Endothelial cell of umbilical vein (primary cell): ENCODE results near the gene GSE1. TPM values are rescaled to one million over a fixed set of nuclear protein-coding genes. Genes with fewer than 3 reads are reported as not detected.

Experiments used
- BruUV-seq: library from RNA; stranded (reverse); fragments of 400-500 nt; replicated peaks from 2 replicates; lab custom pipeline; 2021; lab: Mats Ljungman, UMichigan
- CTCF ChIA-PET: fragments of 300-600, 350-600 bp; sonication (Branson Sonifier 250); formaldehyde crosslinking; loops from one replicate; lab custom pipeline; 2021; ENCODE audit warnings: antibody characterized with exemption, inconsistent platforms; lab: Charles Lee
- POLR2A ChIA-PET: fragments of 300-600, 350-600 bp; sonication (Branson Sonifier 250); formaldehyde crosslinking; loops from one replicate; lab custom pipeline; 2021; ENCODE audit warnings: antibody characterized with exemption, inconsistent platforms; lab: Charles Lee
- DNase-seq: peaks from one replicate; pipeline ENCODE4 v3.0.0-alpha.2; 2011; ENCODE audit warnings: low read depth, low spot score
- FAIRE-seq: peaks from 2 replicates; lab custom pipeline; 2011; peaks lifted over from hg19 to GRCh38; lab: Jason Lieb, UNC
- H2AFZ ChIP-seq: 2 replicates; pipeline ENCODE4 v1.6.0; 2012; ENCODE audit warnings: low read depth, low read length, control low read depth, inconsistent platforms
- H3K27ac ChIP-seq: 2 replicates; pipeline ENCODE4 v1.5.1; 2011; ENCODE audit warnings: low read depth, mild to moderate bottlenecking, control low read depth, low read length, moderate library complexity; ENCODE audit not compliant: insufficient read depth
- H3K27me3 ChIP-seq, 2 experiments: 2 replicates each; pipeline versions ENCODE4 v1.6.0 to v1.6.1; 2011; ENCODE audit warnings: low read length in 2 of 2, mixed read lengths in 1 of 2; ENCODE audit not compliant: control insufficient read depth in 2 of 2, insufficient read depth in 2 of 2
- H3K36me3 ChIP-seq, 2 experiments: 2 replicates in 1 of 2; 3 replicates in 1 of 2; pipeline ENCODE4 v1.5.1; 2011; ENCODE audit warnings: low read length in 2 of 2, mild to moderate bottlenecking in 1 of 2, moderate library complexity in 1 of 2; ENCODE audit not compliant: control insufficient read depth in 2 of 2, insufficient read depth in 2 of 2; ENCODE audit errors: extremely low read depth in 1 of 2
- H3K4me1 ChIP-seq: 3 replicates; pipeline ENCODE4 v1.5.1; 2011; ENCODE audit warnings: mild to moderate bottlenecking, low read length; ENCODE audit not compliant: control insufficient read depth, insufficient read depth; ENCODE audit errors: extremely low read depth
- H3K4me2 ChIP-seq: 2 replicates; pipeline ENCODE4 v1.6.1; 2011; ENCODE audit warnings: low read length, control low read depth, mixed read lengths; ENCODE audit not compliant: insufficient read depth
- H3K4me3 ChIP-seq, 3 experiments: fragments of 200-600 bp in 1 of 3; sonication (generic), shearing (Covaris generic) in 1 of 3; replicated peaks in 1 of 3; 2 replicates each; pipeline ENCODE4 v1.5.1; 2011 to 2016; ENCODE audit warnings: control low read depth in 3 of 3, low read length in 3 of 3, mild to moderate bottlenecking in 2 of 3, inconsistent platforms in 1 of 3, low read depth in 1 of 3, moderate library complexity in 1 of 3; ENCODE audit not compliant: insufficient read depth in 1 of 3
- H3K79me2 ChIP-seq: 2 replicates; pipeline ENCODE4 v1.6.0; 2012; ENCODE audit warnings: low read length, inconsistent platforms; ENCODE audit not compliant: control insufficient read depth, insufficient read depth
- H3K9ac ChIP-seq: replicated peaks from 2 replicates; pipeline ENCODE3; 2011; ENCODE audit warnings: low read length, control low read depth; ENCODE audit not compliant: insufficient read depth; ENCODE audit errors: extremely low read depth
- H3K9me1 ChIP-seq: replicated peaks from 3 replicates; pipeline ENCODE4 v1.6.0; 2011; ENCODE audit warnings: mild to moderate bottlenecking, low read length; ENCODE audit not compliant: control insufficient read depth, insufficient read depth; ENCODE audit errors: extremely low read depth
- H3K9me3 ChIP-seq: replicated peaks from 2 replicates; pipeline ENCODE4 v1.5.1; 2012; ENCODE audit warnings: low read length, inconsistent platforms; ENCODE audit not compliant: control insufficient read depth, insufficient read depth
- H4K20me1 ChIP-seq: replicated peaks from 2 replicates; pipeline ENCODE3; 2011; ENCODE audit warnings: mild to moderate bottlenecking, low read length; ENCODE audit not compliant: control insufficient read depth, insufficient read depth; ENCODE audit errors: extremely low read depth
- EZH2 ChIP-seq: IDR thresholded peaks from 2 replicates; pipeline ENCODE4 v1.6.1; 2012; ENCODE audit warnings: borderline replicate concordance, low read depth, mild to moderate bottlenecking, moderate library complexity, low read length, inconsistent platforms; ENCODE audit not compliant: severe bottlenecking
- FOS ChIP-seq: IDR thresholded peaks from 2 replicates; pipeline ENCODE4 v1.6.1; 2011; ENCODE audit warnings: mild to moderate bottlenecking, low read length, moderate library complexity, borderline replicate concordance; ENCODE audit not compliant: insufficient read depth
- GATA2 ChIP-seq: IDR thresholded peaks from 2 replicates; pipeline ENCODE4 v1.7.0; 2011; ENCODE audit warnings: low read depth, mild to moderate bottlenecking, moderate library complexity, mixed read lengths, low read length; ENCODE audit not compliant: insufficient read length, insufficient read depth
- JUN ChIP-seq: IDR thresholded peaks from 2 replicates; pipeline ENCODE4 v1.6.1; 2011; ENCODE audit warnings: borderline replicate concordance, low read depth; ENCODE audit not compliant: insufficient read length, insufficient read depth
- MYC ChIP-seq: IDR thresholded peaks from one replicate; pipeline ENCODE4 v1.6.1; 2011; ENCODE audit warnings: mild to moderate bottlenecking, low read depth, low read length
- POLR2A ChIP-seq: IDR thresholded peaks from 2 replicates; pipeline ENCODE4 v1.6.1; 2012; ENCODE audit warnings: low read depth, mild to moderate bottlenecking, control low read depth, low read length
- POLR2AphosphoS5 ChIP-seq: IDR thresholded peaks from 2 replicates; pipeline ENCODE4 v1.6.1; 2012; ENCODE audit warnings: low read depth, mild to moderate bottlenecking, control low read depth, low read length, moderate library complexity; ENCODE audit not compliant: insufficient read depth
- dilution Hi-C: fragments of 300-500 bp; cut with MboI; formaldehyde crosslinking; loops from one replicate; pipeline ENCODE4 v1.15.0; 2019; ENCODE audit warnings: low sequenced_read_pairs; ENCODE audit not compliant: extremely low pct_ligation_motif_present
- intact Hi-C: fragments of 100-400 bp; cut with micrococcal nuclease; formaldehyde crosslinking; loops from one replicate; pipeline ENCODE4 v1.10.0; 2022
- polyA plus RNA-seq, 4 experiments: library from polyadenylated mRNA; depleted of rRNA in 3 of 4; stranded (reverse) in 3 of 4; unstranded in 1 of 4; fragments of >200 nt; gene quantifications; 2 replicates each; pipeline versions ENCODE4 v1.2.1 to v1.2.3, GENCODE V29; 2011 to 2012; ENCODE audit warnings: missing spikeins in 1 of 4
- total RNA-seq: library from RNA; stranded (reverse); gene quantifications from 2 replicates; pipeline ENCODE4 v1.2.3, GENCODE V29; 2021
- TF ChIP-seq, protein P1 (sequence below), 2 donors: IDR thresholded peaks; 1 replicate in 1 of 2; 2 replicates in 1 of 2; pipeline ENCODE4 v1.5.1; 2011; ENCODE audit warnings: low read length in 2 of 2, mild to moderate bottlenecking in 2 of 2, moderate library complexity in 2 of 2, control low read depth in 1 of 2, inconsistent platforms in 1 of 2, low read depth in 1 of 2; ENCODE audit not compliant: insufficient read depth in 1 of 2; ENCODE audit errors: extremely low read depth in 1 of 2
- TF ChIP-seq, protein P2 (sequence below): IDR thresholded peaks from 2 replicates; pipeline ENCODE4 v1.6.1; 2011; ENCODE audit not compliant: insufficient read depth, insufficient read length

GSE1 gene
- total and polyA plus RNA-seq, 2 donors (not counting 3 experiments of a cell fraction or from before 2014, with no cell fraction given) = 4.2 to 18.3 TPM

DNA sequence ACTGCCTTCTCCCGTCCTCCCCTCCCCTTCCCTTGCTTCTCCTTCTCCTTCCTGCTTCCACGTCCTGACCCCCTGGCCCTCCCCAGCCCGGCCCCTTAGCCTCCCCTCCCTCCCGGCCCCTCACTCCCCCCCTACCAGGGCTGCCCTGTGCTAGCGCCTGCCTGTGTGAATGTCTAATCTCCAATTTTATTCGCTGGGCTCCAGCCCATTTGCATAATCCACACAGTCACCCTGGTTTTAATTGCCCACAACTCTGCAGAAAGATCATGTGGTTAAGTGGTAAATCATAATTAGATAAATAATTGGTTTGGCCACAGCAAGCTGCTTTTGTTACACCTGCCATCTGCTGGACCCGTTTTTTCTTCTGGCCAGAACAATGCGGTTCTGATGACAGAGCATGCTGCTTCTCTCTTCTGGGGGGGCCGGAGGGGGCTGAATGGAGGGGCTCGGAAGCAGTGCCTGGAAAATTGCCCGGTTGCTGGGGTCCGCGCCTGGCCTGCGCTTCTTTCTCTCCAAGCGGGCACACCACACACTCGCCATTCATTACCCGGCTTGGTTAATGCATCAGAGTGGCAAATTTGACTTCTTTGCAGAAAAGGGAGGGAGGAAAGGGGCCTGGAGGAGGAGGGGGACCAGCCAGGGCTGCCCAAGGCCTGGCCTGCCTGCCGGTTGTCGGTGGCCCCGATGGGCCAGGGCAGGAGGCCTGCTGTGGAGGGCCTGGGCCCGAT, 19.5 kb upstream of the GSE1 start:
- Histone ChIP-seq H3K36me3 (no peaks in the 10 kb centered on the region), H2AFZ (no peak overlapping the region), H4K20me1 (no peaks in the 10 kb centered on the region), H3K4me2 (no peak overlapping the region), H3K9me3 (no peaks in the 10 kb centered on the region), H3K4me3 (no peak overlapping the region), H3K9me1 (no peaks in the 10 kb centered on the region), H3K9ac (no peak overlapping the region), H3K27ac (no peak overlapping the region), H3K4me1 (no peaks in the 10 kb centered on the region), H3K79me2 (no peaks in the 10 kb centered on the region), H3K27me3 (no peaks in the 10 kb centered on the region)
- CTCF ChIA-PET = interaction anchor here (1.2 to 2.1 kb wide), 3 partner anchors 16 to 39 kb away, joined by 3 to 8 read pairs (median 6); no protein-coding TSS in a partner anchor
- no TSS peak for BruUV-seq
- TF ChIP-seq POLR2A (no peak), POLR2AphosphoS5 (no peak), GATA2 (no peak), MYC (no peak), FOS (no peak), JUN (no peak), EZH2 (no peak)
- TF ChIP-seq, protein P1, sequence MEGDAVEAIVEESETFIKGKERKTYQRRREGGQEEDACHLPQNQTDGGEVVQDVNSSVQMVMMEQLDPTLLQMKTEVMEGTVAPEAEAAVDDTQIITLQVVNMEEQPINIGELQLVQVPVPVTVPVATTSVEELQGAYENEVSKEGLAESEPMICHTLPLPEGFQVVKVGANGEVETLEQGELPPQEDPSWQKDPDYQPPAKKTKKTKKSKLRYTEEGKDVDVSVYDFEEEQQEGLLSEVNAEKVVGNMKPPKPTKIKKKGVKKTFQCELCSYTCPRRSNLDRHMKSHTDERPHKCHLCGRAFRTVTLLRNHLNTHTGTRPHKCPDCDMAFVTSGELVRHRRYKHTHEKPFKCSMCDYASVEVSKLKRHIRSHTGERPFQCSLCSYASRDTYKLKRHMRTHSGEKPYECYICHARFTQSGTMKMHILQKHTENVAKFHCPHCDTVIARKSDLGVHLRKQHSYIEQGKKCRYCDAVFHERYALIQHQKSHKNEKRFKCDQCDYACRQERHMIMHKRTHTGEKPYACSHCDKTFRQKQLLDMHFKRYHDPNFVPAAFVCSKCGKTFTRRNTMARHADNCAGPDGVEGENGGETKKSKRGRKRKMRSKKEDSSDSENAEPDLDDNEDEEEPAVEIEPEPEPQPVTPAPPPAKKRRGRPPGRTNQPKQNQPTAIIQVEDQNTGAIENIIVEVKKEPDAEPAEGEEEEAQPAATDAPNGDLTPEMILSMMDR (IDR thresholded peaks at IDR 0.05; ENCODE audit: extremely low read depth in 1 of 2, insufficient read depth in 1 of 2, low read depth in 1 of 2, low read length in 2 of 2) = no peak
- TF ChIP-seq, protein P2, sequence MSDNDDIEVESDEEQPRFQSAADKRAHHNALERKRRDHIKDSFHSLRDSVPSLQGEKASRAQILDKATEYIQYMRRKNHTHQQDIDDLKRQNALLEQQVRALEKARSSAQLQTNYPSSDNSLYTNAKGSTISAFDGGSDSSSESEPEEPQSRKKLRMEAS = no peak
- intact Hi-C loops (no loop called here), dilution Hi-C loops (no loop called here)
- POLR2A ChIA-PET = no interaction called here
- no peak for FAIRE-seq
- DNase-seq = no peak
